Measurements from ENCODE around the gene ARNT2. TPM values are rescaled to one million over a fixed set of nuclear protein-coding genes. Genes with fewer than 3 reads are reported as not detected.

The ARNT2 gene
- total and polyA plus RNA-seq, 12 donors: 2.0 to 6.4 (median 3.5) TPM

- no peaks in the 10 kb centered on the region for H3K36me3 ChIP-seq (replicated peaks in 1 of 2)
- H3K27me3 ChIP-seq: no peaks in the 10 kb centered on the region
- TF ChIP-seq, protein P1, sequence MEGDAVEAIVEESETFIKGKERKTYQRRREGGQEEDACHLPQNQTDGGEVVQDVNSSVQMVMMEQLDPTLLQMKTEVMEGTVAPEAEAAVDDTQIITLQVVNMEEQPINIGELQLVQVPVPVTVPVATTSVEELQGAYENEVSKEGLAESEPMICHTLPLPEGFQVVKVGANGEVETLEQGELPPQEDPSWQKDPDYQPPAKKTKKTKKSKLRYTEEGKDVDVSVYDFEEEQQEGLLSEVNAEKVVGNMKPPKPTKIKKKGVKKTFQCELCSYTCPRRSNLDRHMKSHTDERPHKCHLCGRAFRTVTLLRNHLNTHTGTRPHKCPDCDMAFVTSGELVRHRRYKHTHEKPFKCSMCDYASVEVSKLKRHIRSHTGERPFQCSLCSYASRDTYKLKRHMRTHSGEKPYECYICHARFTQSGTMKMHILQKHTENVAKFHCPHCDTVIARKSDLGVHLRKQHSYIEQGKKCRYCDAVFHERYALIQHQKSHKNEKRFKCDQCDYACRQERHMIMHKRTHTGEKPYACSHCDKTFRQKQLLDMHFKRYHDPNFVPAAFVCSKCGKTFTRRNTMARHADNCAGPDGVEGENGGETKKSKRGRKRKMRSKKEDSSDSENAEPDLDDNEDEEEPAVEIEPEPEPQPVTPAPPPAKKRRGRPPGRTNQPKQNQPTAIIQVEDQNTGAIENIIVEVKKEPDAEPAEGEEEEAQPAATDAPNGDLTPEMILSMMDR (IDR thresholded peaks at IDR 0.05): no peak
- no peak for TF ChIP-seq POLR2A (IDR thresholded peaks at IDR 0.05)
- no peak for DNase-seq
- intact Hi-C loops (cut with DNase I): loop anchor here (5.0 to 10.0 kb wide), 5 partner anchors 45 to 513 kb away; partner anchors contain the start of gene CEMIP (in 2 of the 2)
- H3K9me3 ChIP-seq (replicated peaks in 1 of 3): no peaks in the 10 kb centered on the region
- H3K4me1 ChIP-seq (replicated peaks in 1 of 2): peaks cover 0 to 4% of the 10 kb centered on the region in 2 donors
- WGBS, 4 donors: 56 to 87% (median 70%) methylated on average over 6 of the region's 6 CpGs
- H3K27ac ChIP-seq: no peak overlapping the region
- no peak overlapping the region for H3K4me3 ChIP-seq
These were observed 55.2 kb downstream of the ARNT2 start for GRCh38 chr15:80459380-80459779.

DNA sequence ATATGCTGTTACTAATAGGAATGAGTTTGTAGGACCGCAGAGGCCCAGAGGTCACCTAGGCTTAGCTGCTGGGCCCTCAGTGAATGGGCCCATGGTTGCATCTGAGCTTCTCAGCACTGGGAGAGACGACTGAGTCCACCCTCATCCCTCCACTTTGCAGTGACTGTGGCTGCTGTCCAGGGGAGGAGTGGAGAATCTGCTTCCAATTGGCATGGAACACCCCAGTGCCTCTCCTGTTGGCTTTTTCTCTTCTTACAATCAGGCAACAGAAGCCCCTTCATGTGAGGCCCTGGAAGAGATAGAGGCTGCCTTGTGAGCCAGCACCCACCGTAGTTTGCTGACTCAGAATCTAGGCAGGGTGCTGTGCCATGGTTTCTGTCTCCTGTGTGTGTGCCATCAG is 55.6 kb downstream of the ARNT2 start:
- TF ChIP-seq, protein P1 (IDR thresholded peaks at IDR 0.05): no peak
- no peak for TF ChIP-seq POLR2A (IDR thresholded peaks at IDR 0.05)
- H3K4me3 ChIP-seq: no peak overlapping the region
- no peaks in the 10 kb centered on the region for H3K27me3 ChIP-seq
- no peak overlapping the region for H3K27ac ChIP-seq
- intact Hi-C loops (cut with DNase I): loop anchor here (5.0 to 10.0 kb wide), 6 partner anchors 45 to 512 kb away; partner anchors contain the start of gene CEMIP (in 2 of the 2)
- no peaks in the 10 kb centered on the region for H3K9me3 ChIP-seq (replicated peaks in 1 of 3)
- no peak for DNase-seq
- peaks cover 0 to 4% of the 10 kb centered on the region in 2 donors for H3K4me1 ChIP-seq (replicated peaks in 1 of 2)
- no peaks in the 10 kb centered on the region for H3K36me3 ChIP-seq (replicated peaks in 1 of 2)
- 79 to 100% (median 90%) methylated on average over 1 to 3 of the region's 3 CpGs for WGBS, 4 donors

DNA sequence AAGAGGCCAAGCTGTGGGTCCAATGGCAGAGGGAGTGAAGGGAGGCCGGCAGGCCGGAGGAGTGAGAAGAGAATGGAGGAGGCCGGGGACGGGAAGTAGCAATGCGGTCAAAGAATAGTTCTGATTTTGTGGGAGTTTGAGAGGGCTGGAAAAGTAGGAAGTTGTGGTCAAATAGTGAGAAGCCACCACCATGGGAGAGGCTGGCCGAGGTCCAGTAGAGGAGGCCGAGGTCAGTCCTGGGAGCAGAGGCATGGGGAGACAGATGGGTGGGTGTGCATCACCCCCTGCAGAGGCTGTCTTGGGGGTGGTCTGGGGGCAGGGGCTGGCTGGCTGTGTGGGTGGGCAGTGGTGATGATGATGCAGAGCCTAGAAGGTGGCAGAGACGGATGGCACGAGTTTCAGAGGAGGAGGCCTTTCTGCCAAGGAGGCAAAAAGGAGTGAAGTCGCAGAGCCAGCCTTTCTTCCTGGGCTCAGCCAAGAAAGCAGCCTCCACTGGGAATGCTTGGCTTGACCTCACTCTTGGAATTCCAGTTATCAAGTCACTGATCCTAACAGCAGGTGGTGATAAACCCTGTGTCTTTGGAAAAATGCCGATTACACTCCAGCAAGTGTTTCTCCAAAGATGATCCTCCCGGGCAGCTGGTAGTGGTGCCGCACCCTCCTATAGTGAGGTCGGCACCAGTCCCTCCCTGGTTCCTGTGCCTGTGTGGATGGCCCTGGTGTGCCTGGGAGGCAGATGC is 57.3 kb downstream of the ARNT2 start:
- Histone ChIP-seq H3K4me1 (replicated peaks in 1 of 2) (no peaks in the 10 kb centered on the region), H3K27me3 (no peaks in the 10 kb centered on the region), H3K36me3 (replicated peaks in 1 of 2) (no peaks in the 10 kb centered on the region), H3K4me3 (no peak overlapping the region), H3K9me3 (replicated peaks in 1 of 3) (no peaks in the 10 kb centered on the region), H3K27ac (no peak overlapping the region)
- intact Hi-C loops (cut with DNase I): loop anchor here in 1 of 2 donors (10.0 kb wide), 1 partner anchor 103 kb away; no protein-coding TSS in a partner anchor
- no peak for TF ChIP-seq POLR2A (IDR thresholded peaks at IDR 0.05)
- TF ChIP-seq, protein P1 (IDR thresholded peaks at IDR 0.05): no peak
- WGBS, 4 donors: 74 to 92% (median 84%) methylated on average over 12 to 14 of the region's 14 CpGs
- DNase-seq: peak in 1 of 7 donors; percentile 27

GRCh38 chr15:80462111-80462510 is 57.9 kb downstream of the ARNT2 start:
- intact Hi-C loops (cut with DNase I): loop anchor here in 1 of 2 donors (10.0 kb wide), 1 partner anchor 103 kb away; no protein-coding TSS in a partner anchor
- Histone ChIP-seq H3K4me1 (replicated peaks in 1 of 2) (no peaks in the 10 kb centered on the region), H3K9me3 (replicated peaks in 1 of 3) (no peaks in the 10 kb centered on the region), H3K27ac (no peak overlapping the region), H3K4me3 (no peak overlapping the region), H3K36me3 (replicated peaks in 1 of 2) (no peaks in the 10 kb centered on the region), H3K27me3 (no peaks in the 10 kb centered on the region)
- DNase-seq: no peak
- WGBS, 4 donors: 96 to 98% (median 97%) methylated on average over 6 of the region's 6 CpGs
- TF ChIP-seq, protein P1 (IDR thresholded peaks at IDR 0.05): no peak
- TF ChIP-seq POLR2A (IDR thresholded peaks at IDR 0.05): no peak
